Stomach (tissue), 4 donors: ENCODE results near the gene TPRN.

ENCODE experiments used
- CTCF ChIP-seq, 7 experiments: fragments of 450-650 bp in 4 of 7; fragments of 200-600 bp in 3 of 7; sonication (generic) in 3 of 7; IDR thresholded peaks; one replicate each; pipeline ENCODE4 v1.5.1; 2016 to 2019; ENCODE audit warnings: antibody characterized with exemption in 7 of 7, control low read depth in 2 of 7, mild to moderate bottlenecking in 1 of 7
- EP300 ChIP-seq: sonication (generic); formaldehyde crosslinking; IDR thresholded peaks from one replicate; pipeline ENCODE4 v1.6.1; 2017; ENCODE audit warnings: antibody characterized with exemption
- POLR2A ChIP-seq, 4 donors: fragments of 450-650 bp; IDR thresholded peaks; one replicate each; pipeline ENCODE4 v1.6.1; 2016; ENCODE audit warnings: antibody characterized with exemption in 4 of 4, control low read depth in 2 of 4, mild to moderate bottlenecking in 1 of 4, moderate library complexity in 1 of 4
- POLR2AphosphoS5 ChIP-seq, 3 donors: sonication (generic); formaldehyde crosslinking; IDR thresholded peaks; one replicate each; pipeline ENCODE4 v1.6.1; 2016; ENCODE audit warnings: antibody characterized with exemption in 3 of 3

GRCh38 chr9:137236936-137237421, 36.4 kb upstream of the TPRN start:
- TF ChIP-seq CTCF (IDR thresholded peaks at IDR 0.05) (no peak), POLR2AphosphoS5 (IDR thresholded peaks at IDR 0.05) (no peak), EP300 (no peak), POLR2A (IDR thresholded peaks at IDR 0.05) (no peak)
